ENCODE results near the gene ARHGEF37.
"Not testable (repeated sequence)": the region's sequence is repeated elsewhere in the genome, so short reads cannot be mapped to it uniquely, and the experiment has no call there.

ARHGEF37 gene

GRCh38 chr5:149581192-149581861 is at the start of gene ARHGEF37:
Gene ARHGEF37 (plus strand): TSS chr5:149581498. CDS start chr5:149597770, 16,272 bp downstream.
- no peak for DNase-seq

GRCh38 chr5:149532413-149532812 is 48.9 kb upstream of the ARHGEF37 start:
- no peak for DNase-seq

- not testable (repeated sequence) for DNase-seq
These were observed 45.5 kb upstream of the ARHGEF37 start for GRCh38 chr5:149535787-149536186.

GRCh38 chr5:149537374-149537975 is 43.8 kb upstream of the ARHGEF37 start:
- DNase-seq: no peak

GRCh38 chr5:149540089-149540488 is 41.2 kb upstream of the ARHGEF37 start:
- DNase-seq: no peak

GRCh38 chr5:149541893-149542292 is 39.4 kb upstream of the ARHGEF37 start:
- DNase-seq: no peak

GRCh38 chr5:149543361-149544027 is 37.8 kb upstream of the ARHGEF37 start:
- DNase-seq: no peak

GRCh38 chr5:149544028-149544420 is 37.3 kb upstream of the ARHGEF37 start:
- no peak for DNase-seq

- no peak for DNase-seq
These were observed 36.0 kb upstream of the ARHGEF37 start for GRCh38 chr5:149545327-149545726.

GRCh38 chr5:149546974-149547373 is 34.3 kb upstream of the ARHGEF37 start:
- DNase-seq: no peak

- peak; percentile 59 for DNase-seq
These were observed 31.6 kb upstream of the ARHGEF37 start for GRCh38 chr5:149549461-149550267.

- no peak for DNase-seq
These were observed 31.1 kb upstream of the ARHGEF37 start for GRCh38 chr5:149550268-149550583.

GRCh38 chr5:149550594-149551226 is 30.6 kb upstream of the ARHGEF37 start:
- no peak for DNase-seq

GRCh38 chr5:149551227-149552037 is 29.9 kb upstream of the ARHGEF37 start, which contains the start of gene CSNK1A1:
Gene CSNK1A1 (minus strand): TSS chr5:149551439. CDS start chr5:149550964, 475 bp downstream.
- DNase-seq: peak; percentile 98

GRCh38 chr5:149552038-149552494 is 29.2 kb upstream of the ARHGEF37 start:
- DNase-seq: no peak

- DNase-seq: no peak
These were observed 28.6 kb upstream of the ARHGEF37 start for GRCh38 chr5:149552553-149553160.

GRCh38 chr5:149559706-149560105 is 21.6 kb upstream of the ARHGEF37 start:
- DNase-seq: no peak

- DNase-seq: no peak
These were observed 19.4 kb upstream of the ARHGEF37 start for GRCh38 chr5:149561848-149562247.

GRCh38 chr5:149563466-149563865 is 17.8 kb upstream of the ARHGEF37 start:
- no peak for DNase-seq

GRCh38 chr5:149564542-149565140 is 16.7 kb upstream of the ARHGEF37 start:
- not testable (repeated sequence) for DNase-seq

GRCh38 chr5:149567226-149567625 is 14.1 kb upstream of the ARHGEF37 start:
- no peak for DNase-seq
